NCI-H774 (cell line): ENCODE results near the gene PNPLA2.

Experiments used
- DNase-seq: peaks from one replicate; lab custom pipeline; 2025; lab: John Stamatoyannopoulos, UW

PNPLA2 gene

DNA sequence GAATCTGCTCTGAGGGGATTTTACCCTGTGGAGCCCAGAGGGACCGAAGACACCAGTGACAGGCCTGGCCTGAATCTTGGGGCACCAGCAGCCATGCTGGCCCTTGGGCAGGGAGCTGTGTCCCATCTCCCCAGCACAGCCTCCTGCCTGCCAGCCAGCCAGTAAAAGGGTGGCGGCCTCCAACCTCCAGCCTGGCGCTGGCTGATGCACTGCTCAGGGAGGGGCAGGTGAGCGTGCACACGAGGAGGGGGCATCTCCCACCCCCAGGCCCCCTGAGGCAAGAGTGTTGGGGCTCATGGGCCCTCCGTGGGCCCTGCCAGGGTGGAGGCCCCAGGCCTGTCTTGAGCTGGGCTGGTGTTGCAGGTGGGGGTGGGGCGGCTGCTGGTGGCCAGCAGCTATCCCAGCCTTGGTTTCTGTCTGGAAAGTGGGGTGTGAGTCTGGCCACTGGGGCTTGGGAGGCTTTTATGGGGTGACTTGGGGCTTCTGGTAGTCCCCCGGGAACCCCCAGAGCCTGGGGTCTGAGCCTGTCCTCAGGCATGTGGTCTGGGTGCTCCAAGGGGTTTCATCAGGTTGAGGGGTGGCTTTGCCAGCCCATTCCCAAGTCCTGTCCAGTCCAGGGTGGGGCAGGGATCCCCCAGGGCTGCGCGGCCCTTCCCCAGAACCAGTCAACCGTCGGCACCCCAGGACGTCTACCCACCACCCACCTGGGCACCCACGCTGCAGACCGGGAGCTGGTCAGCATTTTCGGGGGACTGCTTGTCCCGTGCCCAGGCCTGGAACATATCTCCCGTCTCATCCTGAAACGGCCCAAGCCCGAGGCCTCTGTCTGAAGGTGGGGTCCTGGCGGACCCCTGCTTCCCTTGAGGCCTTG is 41.8 kb downstream of the PNPLA2 start:
- no peak for DNase-seq

DNA sequence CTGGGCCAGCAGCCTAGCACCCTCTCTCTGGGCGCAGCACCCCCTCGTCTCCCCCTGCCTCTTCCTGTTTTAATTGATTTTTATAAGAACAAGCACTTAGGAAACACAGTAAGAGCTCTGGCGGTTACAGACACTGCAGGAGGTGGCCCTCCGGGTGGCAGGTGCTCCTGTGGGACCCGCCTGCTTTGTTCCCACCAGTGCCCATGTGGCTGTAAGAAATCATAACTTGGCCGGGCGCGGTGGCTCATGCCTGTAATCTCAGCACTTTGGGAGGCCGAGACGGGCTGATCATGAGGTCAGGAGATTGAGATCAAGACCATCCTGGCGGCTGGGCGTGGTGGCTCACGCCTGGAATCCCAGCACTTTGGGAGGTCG is 42.4 kb downstream of the PNPLA2 start:
- no peak for DNase-seq

DNA sequence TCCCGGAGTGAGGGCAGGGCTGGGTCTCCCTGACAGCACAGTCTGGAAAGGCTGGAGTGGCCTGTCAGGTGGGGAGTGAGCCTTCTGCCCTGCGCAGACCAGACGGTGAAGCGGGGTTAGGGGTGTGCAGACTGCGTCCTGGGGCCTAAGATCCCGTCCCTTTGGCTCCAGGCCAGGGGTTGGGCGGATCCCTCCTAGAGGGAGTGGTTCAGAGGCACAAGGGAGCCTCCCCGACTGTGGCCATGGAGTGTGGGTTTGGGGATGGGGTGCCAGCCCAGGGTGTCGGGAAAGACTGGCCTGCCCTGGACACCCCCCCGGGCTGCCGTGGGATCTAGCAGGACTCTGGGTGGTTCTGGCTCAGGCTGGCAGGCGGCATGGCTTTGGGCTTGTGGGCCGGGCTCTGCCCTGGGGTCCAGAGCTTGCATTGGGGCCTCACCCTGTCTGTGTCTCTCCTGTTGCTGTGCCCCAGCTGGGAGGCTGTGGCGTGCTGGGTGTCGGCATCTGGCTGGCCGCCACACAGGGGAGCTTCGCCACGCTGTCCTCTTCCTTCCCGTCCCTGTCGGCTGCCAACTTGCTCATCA is 43.5 kb downstream of the PNPLA2 start:
- no peak for DNase-seq

DNA sequence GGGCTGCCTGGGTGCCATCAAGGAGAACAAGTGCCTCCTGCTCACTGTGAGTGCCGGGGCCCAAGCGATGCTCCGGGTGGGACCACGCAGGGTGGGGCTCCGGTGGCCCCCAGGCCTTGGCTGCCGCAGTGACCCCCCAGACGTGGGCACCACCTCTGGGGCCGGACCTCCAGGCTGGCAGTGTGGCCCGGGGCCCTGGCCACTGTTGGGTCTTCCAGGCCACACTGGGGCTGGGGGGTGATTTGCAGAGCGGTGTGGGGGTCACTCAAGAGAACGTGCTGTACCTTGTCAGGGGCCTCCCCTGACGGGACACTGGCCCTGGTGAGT is 43.9 kb downstream of the PNPLA2 start:
- no peak for DNase-seq

DNA sequence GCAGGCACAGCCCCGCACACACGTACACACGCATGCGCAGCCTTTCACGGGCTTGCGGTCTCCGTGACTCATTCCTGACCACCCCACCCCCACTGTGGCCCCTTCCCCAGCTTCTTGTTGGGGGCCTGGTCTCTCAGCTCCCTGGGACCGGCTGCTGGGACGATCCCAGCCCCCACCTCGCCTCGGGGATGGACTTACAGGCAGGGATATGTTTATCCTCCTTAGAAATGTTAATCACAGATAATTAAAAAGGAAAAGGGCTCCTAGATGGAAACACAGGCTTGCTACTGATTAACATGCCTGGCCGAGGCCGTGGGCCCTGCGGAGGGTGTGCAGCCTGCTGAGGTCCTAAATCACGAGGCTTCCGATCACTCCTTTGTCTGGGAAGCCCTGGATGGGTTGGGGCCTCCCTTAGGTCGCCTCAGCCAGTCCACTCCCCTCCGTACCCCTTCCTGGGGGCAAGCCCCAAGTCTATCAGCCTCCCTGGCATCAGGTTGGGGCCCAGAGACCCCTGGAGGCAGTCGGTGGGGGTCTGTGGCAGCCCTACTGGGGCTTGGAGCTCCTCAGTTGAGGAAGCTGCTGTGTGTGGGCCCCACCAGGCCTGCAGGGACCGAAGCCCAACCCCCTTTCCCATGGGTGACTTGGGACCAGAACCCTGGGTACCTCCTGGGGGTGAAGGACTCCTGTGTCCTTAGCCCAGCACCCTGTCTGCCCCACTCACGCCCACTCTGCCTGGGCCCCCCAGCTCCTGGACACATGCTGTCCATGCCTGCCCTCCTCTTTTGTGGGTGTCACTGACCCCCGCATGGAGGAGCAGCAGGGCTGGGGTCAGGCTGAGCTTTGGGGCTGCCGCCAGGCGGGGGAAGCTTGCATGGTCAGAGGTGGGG is 44.6 kb downstream of the PNPLA2 start:
- DNase-seq: no peak

DNA sequence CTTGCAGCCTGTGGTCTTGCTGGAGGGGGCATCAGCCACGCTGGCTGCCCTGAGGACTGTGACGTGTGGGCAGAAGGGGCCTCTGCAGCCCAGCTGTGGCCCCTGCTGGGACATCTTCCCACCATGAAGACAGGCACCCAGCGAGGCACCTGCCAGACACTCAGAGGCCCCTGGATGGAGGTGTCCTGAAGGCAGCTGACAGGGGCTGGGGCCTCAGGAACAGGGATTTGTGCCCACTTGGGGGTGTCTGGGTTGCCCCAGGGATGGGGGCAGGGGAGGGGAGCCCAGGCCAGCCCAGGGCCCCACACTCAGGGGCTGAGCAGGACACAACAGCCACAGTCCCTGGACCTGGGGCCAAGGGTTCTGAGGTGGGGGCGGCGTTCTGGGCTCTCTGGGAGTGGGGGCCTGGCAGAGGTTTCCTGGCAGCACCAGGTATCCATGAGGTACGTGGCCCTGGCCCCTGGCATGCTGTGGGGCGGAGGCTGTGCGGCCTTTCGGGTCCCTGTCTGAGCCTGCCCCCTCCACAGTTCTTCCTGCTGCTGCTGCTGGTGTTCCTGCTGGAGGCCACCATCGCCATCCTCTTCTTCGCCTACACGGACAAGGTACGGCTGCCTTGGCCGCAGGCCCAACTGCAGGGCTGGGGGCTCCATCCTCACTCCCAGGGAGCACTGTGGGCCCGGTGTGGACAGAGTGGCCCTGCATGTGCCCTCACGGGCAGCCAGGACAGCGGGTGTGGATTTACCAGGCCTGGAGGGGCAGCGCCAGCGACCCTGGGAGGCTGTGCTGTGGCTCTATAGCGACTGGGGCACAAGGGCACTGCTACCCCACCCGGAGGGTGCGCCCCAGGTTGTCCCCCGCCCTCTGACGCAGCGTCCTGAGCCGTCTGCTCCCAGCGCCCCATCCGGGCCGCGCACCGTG is 45.5 kb downstream of the PNPLA2 start:
- DNase-seq: no peak

DNA sequence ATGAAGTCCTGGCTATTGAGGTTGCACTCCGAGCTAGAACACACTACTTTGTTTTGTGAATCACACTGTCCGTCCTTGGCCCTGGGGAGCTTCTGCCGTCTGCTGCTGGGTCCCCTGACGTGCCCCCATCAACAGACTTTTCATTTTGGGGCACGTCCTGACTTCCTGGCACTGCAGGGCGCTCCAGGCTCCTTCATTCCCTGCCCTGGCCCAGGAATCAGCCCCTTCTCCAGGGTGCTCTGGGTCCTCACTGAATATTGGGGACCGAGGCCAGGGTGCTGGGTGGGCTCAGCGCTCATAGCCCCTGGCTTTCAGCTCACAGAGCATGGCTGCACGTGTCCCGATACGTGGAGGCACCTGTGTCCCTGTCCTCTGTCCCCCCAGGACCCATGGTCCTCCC is 46.2 kb downstream of the PNPLA2 start:
- no peak for DNase-seq

DNA sequence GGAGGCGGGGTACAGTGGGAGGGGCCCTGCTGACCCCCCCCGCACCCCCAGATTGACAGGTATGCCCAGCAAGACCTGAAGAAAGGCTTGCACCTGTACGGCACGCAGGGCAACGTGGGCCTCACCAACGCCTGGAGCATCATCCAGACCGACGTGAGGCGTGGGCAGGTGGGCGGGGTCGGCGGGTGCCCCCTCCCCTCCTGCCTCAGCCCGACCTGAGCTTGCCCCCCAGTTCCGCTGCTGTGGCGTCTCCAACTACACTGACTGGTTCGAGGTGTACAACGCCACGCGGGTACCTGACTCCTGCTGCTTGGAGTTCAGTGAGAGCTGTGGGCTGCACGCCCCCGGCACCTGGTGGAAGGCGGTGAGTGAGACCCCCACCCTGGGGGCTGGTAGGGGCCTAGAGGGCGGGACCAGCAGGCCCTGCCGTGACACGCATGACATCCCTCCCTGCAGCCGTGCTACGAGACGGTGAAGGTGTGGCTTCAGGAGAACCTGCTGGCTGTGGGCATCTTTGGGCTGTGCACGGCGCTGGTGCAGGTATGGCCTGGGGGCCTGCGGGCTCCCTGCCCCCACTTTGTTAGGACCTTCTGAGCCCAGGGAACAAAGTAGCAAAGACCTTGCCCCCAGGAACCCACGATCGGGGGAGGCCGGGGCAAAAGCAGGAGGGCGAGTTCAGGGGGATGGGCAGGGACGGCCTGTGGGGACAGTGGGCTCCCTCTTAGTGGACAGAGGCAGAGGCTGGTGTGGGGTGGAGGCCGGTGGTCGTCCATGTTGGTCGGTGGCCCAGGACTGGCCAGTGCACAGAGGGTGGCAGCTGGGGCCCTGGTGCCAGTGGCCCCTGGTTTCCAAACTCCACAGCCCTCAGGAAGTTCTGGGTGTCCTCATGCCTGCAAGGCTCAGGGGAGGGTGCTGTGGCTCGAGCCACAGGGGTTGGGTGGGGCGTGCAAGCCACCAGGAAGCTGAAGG is 47.0 kb downstream of the PNPLA2 start:
- no peak for DNase-seq

DNA sequence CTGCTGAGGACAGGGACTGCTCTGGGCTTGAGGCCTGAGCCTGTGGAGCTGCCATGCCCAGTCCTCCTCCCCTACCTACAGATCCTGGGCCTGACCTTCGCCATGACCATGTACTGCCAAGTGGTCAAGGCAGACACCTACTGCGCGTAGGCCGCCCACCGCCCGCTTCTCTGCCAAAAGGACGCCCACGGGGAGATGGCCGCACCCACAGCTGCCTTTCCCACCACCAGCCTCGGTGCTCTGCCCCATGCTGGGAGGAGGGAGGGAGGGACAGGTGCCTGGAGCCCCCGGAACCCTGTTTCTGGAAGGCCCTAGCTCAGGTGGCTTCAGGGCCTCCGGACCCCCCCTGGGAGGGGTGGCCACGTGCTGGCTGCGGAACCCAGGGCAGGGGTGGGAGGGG is 47.8 kb downstream of the PNPLA2 start:
- DNase-seq: no peak

DNA sequence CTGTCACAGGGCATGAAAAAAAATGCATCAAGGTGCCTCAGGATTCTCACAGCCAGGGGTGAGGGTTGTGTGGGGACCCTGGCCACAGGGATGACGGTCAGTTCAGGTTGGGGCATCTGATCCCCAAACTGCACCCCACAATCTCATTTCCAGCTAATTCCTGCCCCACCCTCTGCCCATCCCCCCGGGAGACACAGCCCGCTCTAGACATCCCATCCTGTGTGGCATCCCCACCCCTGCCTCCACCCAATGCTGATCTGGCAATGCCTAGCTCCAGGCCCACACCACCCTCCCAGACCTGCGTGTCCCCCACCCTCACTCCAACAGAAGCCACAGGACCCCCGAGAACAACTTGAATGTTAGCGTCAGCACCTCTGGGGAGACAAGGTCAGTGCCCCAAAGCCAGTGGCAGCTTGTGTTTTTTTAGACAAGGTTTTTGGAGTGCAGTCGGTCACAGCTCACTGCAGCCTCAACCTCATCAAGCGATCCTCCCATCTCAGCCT is 49.2 kb downstream of the PNPLA2 start:
- DNase-seq: no peak

DNA sequence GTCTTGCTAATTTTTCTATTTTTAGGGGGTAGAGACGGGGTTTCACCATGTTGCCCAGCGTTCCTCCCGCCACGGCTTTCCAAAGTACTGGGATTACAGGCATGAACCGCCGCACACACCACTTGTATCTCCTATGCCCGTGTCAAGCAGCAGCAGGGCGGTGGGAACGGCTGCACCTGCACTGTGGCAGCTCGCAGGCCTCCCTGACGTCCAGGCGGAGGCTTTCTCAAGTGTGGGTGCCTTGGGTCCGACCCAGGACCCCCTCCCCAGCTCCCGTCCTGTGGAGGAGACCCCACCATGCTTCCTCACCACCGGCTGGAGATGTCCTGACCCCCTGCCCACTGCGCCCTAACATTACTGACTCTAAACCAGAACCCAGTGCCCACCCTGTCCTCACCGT is 49.7 kb downstream of the PNPLA2 start:
- no peak for DNase-seq

DNA sequence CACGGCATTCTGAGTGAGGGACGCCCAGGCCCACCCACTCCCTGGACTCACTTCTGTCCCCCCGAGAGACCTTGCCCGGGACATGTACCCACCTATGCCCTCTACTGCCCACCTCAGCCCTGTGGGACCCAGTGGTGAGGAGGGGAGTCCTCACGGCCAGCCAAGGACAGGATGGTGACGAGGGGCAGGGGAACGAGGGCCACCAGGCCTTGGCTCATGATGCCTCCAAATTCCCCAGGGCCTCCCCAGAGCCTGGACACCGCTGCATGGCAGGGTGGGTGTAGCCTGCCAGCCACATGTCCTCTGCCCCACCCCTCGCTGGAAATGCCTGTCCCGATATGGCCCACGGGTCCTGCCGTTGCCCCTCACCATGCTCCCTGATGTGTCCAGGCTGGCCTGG is 50.1 kb downstream of the PNPLA2 start:
- DNase-seq: no peak

DNA sequence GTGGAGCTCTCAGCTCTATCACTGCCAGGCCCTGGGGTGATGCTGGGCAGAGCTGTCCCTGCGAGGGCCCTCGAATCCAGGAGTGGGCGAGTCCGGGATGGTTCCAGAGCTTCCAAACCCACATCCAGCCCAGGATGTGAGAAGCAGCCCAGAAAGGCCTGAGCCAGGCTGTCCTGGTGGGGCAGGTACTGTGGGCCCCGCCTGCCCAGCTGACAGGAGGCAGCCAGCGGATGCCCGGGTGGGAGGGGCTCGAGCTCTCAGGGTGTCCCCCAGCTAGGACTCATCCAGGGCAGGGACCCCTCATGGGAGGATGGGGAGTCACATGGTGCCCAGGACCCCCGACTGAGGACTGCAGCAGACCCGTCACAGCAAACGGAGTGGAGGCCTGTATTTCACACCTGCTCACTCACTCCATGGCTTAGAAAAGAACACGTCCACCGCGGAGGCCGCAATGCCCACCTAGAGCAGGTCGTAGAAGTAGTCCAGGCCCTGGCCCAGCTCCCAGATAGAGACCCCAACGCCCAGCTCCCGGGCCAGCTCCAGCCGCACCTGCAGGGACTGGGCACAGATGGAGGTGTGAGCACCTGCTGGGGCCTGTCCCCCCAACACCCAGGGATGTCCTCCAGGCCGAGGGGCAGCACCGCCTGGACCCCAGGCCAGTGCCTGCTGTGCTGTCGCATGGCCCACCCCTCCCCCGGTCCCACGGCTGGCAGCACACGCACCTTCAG is 50.8 kb downstream of the PNPLA2 start:
- DNase-seq: no peak

DNA sequence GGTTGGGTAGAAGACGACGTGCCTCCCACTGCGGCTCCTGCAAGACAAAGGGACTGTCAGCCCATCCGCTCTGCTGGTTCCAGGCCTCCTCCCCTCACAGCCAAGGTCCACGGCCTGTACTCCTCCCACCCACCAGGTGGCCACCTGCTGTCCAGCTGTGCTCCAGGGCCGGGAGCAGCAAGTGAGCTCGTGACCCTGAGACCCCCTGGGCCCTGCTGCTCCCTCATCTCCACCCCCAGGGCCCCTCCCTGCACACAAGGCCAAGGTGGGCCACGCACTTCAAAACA is 51.4 kb downstream of the PNPLA2 start:
- DNase-seq: no peak

DNA sequence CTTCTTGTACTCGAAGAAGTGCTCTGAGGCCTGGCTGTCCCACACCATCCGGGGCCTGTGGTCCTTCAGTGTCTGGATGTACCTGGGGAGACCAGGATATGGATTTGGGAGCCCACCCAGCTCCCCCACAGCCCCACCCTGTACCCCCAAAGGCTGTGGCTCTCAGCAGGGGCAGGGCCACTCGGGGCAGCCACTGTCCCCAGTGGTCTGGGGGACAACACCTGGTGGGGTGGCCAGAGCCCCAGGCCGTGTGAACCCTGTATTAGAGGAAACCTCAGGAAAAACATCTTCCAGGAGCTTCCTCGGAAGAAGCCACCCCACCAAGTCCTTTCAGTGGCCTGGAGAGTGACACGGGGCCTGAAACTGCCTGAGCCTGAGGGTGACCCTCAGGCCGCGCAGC is 51.7 kb downstream of the PNPLA2 start:
- no peak for DNase-seq

DNA sequence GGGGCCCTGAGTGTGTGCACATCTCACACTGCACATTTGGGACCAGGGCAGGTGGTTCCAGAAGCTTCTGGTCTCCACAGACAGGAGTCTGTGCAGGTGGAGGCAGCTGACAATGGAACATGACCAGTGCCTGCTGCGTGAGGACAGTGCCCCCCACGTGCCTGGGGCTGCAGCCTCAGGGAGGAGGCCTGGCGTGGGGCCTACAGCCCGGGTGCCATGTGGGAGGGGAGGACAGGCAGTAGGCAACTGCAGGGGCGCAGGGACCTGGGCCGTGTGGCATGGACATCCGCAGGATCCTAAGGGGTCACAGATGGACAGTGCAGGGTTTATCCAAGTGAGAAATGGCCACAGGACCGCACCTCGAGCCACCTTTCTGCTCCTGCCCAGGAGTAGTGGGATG is 52.8 kb downstream of the PNPLA2 start:
- no peak for DNase-seq

DNA sequence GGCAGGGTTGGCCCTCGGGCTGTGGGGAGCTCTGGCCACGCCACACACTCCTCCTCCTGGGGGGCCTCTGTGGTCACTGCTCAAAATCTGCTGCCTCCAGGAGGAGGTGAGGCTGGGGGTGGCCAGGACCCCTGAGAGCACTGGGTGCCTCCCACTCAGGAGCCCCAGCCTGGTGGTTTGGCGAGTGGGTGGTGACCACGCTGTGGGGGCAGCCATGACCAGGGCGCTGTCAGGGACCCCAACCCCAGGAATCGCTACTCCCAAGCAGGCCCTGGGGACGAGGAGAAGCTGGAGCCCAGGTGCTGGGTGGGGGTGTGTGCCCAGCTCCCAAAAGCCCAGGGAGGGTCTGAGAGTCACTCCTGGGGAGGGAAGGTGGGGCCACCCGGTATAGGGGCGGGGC is 54.1 kb downstream of the PNPLA2 start:
- no peak for DNase-seq

DNA sequence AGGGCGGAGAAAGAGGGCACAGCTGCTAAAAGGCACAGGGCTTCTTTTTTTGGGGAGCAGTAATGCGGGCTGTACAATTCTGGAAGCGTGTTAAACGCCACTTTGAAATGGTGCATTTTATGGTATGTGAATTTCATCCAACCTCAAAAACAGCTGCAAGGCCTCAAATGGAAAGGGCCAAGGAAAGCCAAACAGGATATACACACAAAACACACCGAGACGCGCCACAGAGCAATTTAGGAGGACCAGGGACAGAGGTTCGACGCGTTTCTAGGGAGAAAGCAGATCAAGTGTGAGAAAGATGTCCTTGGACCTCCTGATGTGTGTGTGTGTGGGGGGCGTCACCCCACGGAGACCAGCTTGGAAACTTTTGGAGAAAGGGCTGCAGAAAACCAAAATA is 55.0 kb downstream of the PNPLA2 start:
- DNase-seq: no peak
